GM08714 (cell line): ENCODE measurements around the gene RNGTT.

Experiments
- H3K4me3 ChIP-seq: fragments of 200-500 bp; sonication (Bioruptor generic); 2 replicates; pipeline ENCODE4 v1.5.1; 2014; ENCODE audit warnings: mild to moderate bottlenecking, low read length, inconsistent platforms
- ZNF274 ChIP-seq: IDR thresholded peaks from 2 replicates; pipeline ENCODE4 v1.6.1; 2012; ENCODE audit warnings: mild to moderate bottlenecking, low read depth, low read length

Gene RNGTT

DNA sequence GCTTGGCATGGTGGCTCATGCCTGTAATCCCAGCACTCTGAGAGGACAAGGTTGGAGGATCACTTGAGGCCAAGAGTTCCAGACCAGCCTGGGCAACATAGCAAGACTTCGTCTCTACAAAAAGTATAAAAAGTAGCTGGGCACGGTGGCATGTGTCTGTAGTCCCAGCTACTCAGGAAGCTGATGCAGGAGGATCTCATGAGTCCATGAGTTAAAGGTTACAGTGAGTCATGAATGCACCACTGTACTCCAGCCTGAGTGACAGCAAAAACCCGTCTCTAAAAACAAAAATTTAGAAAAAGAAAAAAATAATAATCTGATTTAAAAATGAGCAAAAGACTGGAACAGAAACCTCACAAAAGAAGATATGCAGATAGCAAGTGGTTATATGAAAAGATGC lies 279.7 kb downstream of the RNGTT start:
- no peak for TF ChIP-seq ZNF274

DNA sequence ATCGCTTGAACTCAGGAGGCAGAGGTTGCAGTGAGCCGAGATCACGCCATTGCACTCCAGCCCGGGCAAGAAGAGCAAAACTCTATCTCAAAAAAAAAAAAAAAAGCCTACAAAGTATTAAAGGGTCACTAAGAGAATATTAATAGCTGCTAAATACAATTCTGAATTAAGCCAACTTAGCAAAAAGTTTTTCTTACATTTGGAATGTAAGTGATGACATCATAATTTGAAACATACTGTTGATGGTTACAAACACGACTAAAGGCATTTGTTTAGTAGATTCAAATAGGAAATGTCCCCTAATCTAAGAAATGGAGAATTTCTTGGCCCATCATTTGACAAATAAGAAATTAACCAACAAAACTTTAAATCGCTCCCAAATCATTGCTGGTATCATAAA lies 282.8 kb downstream of the RNGTT start:
- TF ChIP-seq ZNF274: no peak
- H3K4me3 ChIP-seq: no peak overlapping the region

More for the DNA sequence above, 279.7 kb downstream of the RNGTT start:
- no peak overlapping the region for H3K4me3 ChIP-seq

DNA sequence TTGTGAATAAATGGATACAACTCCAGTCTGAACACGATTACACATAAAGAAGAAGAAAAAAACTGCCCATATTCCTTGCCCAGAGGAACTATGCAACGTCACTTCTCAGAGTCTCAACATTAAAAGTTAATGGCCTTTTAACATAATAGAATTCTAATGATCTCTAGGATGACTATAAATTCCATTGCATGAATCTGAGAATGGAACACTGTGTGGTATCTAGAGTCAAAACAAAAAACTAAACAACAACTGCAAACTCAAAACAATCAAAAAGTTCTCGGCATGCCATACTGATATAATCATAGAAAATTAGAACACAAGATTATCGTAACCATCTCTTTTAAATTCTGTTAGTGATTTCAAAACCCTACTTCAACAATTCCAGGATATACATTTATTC lies 283.6 kb downstream of the RNGTT start:
- no peak for TF ChIP-seq ZNF274
- H3K4me3 ChIP-seq: no peak overlapping the region

DNA sequence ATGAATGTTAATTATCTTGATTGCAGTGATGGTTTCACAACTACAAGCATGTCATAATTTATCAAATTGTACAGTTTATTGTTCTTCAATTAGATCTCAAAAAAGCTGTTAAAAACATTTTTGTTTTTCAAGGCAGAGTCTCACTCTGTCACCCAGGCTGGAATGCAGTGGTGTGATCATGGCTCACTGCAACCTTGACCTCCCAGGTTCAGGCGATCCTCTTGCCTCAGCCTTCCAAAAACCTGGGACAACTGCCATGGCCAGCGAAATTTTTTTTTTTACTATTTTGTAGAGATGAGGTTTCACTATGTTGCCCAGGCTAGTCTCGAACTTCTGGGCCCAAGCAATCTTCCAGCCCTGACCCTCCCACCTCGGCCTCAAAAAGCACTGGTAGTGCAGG lies 286.1 kb downstream of the RNGTT start:
- no peak overlapping the region for H3K4me3 ChIP-seq
- no peak for TF ChIP-seq ZNF274

DNA sequence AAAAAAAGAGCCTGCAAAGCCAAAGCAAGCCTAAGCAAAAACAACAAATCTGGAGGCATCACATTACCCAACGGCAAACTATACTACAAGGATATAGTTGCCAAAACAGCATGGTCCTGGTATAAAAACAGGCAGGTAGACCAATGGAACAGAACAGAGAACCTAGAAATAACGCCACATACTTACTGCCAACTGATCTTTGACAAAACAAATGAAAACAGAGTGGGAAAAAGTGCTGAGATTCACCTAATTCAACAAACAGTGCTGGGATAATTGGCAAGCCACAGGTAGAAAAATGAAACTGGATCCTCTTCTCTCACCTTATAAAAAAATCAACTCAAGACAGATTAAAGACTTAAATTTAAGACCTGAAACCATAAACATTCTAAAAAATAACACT lies 291.8 kb downstream of the RNGTT start:
- no peak overlapping the region for H3K4me3 ChIP-seq
- TF ChIP-seq ZNF274: no peak

DNA sequence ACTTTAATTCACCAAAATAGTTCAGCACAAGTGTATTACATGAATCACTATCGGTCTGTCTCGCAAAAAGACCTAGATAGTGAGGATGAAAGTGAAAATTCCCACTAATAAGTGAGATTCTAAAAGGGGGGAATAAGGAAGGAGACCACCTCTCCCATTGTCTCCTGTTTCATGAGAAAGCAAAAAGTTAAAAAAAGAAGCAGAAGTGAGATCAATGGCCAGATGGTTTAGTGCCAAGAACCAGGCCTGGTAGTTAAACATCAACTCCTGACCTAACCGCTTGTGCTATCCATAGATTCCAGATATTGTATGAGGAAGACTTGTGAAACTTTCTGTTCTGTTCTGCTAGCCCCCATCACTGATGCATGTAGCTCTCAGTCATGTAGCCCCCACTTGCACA lies 293.0 kb downstream of the RNGTT start:
- TF ChIP-seq ZNF274: no peak
- H3K4me3 ChIP-seq: no peak overlapping the region

DNA sequence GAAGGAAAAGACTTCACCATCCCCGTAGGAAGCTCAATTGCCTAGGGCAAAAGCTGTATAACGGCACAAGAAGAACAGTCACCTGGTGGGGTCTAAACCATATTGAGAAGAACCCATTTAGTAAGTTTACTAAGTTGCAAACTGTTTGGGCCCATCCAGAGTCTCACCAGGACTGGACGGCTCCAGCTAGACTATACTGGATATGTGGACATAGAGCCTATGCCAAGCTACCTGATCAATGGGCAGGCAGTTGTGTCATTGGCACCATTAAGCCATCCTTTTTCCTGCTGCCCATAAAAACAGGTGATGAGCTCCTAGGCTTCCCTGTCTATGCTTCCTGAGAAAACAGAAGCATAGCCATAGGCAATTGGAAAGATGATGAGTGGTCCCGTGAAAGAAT lies 293.9 kb downstream of the RNGTT start:
- H3K4me3 ChIP-seq: no peak overlapping the region
- TF ChIP-seq ZNF274: no peak

DNA sequence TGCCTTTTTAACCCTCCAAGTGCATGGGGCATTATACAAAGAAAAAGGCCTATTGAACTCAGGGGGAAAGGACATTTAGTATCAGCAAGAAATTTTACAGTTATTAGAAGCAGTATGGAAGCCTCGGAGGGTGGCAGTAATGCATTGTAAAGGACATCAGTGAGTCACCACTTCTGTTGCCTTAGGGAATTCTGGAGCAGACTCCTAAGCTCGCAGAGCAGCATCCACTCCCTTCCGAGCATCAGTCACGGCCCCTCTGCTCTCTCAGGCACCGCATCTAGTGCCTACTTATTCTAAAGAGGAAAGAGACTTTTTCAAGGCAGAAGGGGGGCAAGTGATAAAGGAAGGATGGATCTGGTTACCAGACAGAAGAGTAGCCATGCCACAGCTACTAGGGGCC lies 296.5 kb downstream of the RNGTT start:
- no peak overlapping the region for H3K4me3 ChIP-seq
- no peak for TF ChIP-seq ZNF274

DNA sequence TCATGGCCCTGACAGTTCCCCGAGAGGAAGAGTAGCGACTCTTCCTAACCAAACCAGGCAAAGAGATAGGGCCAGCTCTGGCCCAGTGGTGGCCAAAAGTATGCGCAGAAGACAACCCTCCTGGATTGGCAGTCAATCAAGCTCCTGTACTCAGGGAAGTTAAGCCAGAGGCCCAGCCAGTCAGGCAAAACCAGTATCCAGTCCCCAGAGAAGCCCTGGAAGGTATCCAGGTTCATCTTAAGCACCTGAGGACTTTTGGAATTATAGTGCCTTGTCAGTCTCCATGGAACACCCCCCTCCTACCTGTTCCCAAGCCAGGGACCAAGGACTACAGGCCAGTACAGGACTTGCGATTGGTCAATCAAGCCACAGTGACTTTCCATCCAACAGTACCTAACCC lies 298.3 kb downstream of the RNGTT start:
- no peak for TF ChIP-seq ZNF274
- H3K4me3 ChIP-seq: no peak overlapping the region

DNA sequence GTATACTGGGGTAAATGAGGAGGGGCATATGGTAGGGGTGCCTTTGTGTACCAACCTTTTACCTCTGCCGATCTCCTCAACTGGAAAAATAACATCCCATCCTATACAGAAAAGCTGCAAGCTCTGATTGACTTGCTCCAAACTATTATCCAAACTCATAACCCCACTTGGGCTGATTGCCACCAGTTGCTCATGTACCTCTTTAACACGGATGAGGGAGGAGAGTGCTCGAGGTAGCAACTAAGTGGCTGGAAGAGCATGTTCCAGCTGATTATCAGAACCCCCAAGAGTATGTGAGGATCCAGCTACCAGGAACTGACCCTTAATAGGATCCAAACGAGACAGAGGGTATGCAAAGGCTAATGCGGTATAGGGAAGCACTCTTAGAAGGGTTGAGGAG lies 299.6 kb downstream of the RNGTT start:
- peak overlapping the region; percentile 1; the same call in 1 of the 2 replicates for H3K4me3 ChIP-seq
- no peak for TF ChIP-seq ZNF274

DNA sequence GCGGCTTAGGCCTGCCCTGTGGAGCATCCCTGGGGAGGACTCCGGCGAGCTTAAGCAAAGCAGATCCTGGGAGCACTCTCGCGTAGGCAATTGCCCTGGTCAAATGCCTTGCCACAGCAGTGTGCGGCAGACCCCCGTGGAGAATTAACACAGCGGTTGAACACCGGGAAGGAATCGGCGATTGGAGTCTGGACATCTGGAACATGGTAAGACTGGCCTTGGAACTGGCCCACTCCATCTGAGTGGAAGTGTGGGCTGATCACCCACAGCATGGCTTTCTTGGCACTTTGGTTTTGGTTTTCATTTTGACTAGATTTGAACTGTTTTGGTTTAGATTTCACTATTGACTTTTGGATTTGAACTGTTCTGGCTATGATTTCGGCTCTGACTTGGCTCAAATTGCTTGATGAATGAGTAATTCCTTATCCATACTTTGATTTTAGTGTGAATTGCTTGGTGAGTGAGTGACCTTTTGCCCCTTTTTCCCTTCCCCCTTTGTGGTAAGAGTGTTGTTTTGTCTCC lies 300.7 kb downstream of the RNGTT start:
- TF ChIP-seq ZNF274: no peak
- H3K4me3 ChIP-seq: no peak overlapping the region; the same call in 1 of the 2 replicates

DNA sequence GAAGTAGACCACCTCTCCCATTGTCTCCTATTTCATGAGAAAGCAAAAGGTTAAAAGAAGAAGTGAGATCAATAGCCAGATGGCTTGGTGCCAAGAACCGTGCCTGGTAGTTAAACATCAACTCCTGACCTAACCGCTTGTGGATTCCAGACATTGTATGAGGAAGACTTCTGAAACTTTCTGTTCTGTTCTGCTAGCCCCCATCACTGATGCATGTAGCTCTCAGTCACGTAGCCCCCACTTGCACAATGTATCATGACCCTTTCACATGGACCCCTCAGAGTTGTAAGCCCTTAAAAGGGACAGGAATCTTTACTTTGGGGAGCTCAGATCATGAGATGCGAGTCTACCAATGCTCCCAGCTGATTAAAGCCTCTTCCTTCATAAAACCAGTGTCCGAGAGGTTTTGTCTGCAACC lies 301.2 kb downstream of the RNGTT start:
- no peak for TF ChIP-seq ZNF274
- no peak overlapping the region; the same call in 1 of the 2 replicates for H3K4me3 ChIP-seq

DNA sequence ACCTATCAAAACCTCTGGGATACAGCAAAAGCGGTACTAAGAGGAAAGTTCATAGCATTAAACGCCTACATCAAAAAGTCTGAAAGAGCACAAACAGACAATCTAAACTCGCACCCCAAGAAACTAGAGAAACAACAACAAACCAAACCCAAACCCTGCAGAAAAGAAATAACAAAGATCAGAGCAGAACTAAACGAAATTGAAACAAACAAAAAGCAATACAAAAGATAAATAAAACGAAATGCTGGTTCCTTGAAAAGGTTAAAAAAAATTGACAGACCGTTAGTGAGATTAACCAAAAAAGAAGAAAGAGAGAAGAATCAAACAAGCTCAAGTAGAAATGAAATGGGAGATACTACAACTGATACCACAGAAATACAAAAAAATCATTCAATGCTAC lies 302.3 kb downstream of the RNGTT start:
- no peak for TF ChIP-seq ZNF274

DNA sequence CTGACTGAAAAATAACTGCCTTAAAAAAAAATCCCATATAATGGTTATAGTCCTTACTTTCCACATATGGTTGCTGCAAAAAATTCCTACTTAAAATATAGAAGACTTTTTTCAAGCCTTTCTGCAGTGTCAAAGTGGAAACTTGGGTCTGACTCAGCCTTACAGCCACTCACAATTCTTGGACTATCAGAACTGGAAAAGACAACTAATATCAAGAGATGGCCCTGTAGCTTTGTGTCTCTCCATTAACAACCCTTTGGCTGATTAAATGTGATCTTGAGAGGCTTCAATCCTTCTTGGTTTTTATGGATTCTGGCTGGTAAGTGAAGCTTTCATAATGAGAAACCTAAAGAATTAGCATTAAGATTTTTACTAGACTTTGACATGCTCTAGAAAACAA lies 307.8 kb downstream of the RNGTT start:
- TF ChIP-seq ZNF274: no peak
- no peak overlapping the region for H3K4me3 ChIP-seq

More for the DNA sequence above, 302.3 kb downstream of the RNGTT start:
- no peak overlapping the region for H3K4me3 ChIP-seq

DNA sequence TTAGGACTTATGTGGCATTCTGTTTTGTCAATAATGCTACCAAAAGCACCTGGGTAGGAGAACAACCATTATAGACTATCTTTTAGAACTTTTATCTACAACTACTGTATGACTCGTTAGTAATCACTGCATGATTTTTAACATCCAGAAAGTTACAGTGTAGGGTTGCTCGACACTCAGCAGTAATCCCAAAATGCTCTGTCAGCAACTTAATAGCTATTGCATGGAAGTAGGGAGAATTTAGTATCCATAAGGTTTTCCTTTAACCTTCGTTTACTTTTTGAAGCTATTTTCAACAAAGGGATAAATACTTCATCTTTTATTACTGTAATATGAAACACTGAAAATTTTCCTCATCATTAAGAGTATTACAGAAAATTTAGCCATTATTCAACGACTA lies 309.5 kb downstream of the RNGTT start:
- no peak for TF ChIP-seq ZNF274
- no peak overlapping the region for H3K4me3 ChIP-seq

DNA sequence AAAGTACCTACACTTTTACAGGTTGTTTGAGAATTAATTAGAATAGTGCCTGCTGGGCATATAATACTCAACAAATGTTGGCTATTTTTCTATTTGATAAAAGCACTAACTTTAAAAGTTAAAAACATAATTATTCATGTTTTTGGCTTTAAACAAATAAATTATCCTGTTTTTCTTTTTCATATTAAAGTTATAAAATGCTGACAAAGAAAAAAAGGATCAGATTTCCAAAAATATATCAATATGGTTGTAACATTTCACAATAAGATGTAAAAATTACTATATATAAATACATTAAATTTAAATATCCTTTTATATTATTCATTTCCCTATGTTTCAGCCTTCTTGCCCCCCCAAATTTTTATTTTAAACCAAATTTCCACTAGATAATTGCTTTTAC lies 312.0 kb downstream of the RNGTT start:
- no peak for TF ChIP-seq ZNF274
- no peak overlapping the region for H3K4me3 ChIP-seq
